GM12864 (cell line): ENCODE measurements around the gene PODXL2.

Source experiments
- DNase-seq: peaks from one replicate; pipeline ENCODE4 v3.0.0-alpha.2; 2011; ENCODE audit warnings: low read depth
- H3K4me3 ChIP-seq: 2 replicates; pipeline ENCODE4 v1.5.1; 2011; ENCODE audit warnings: mild to moderate bottlenecking, low read depth, low read length, control low read depth
- TF ChIP-seq, protein P1 (sequence below): IDR thresholded peaks from 2 replicates; pipeline ENCODE4 v1.5.1; 2011; ENCODE audit warnings: low read depth, mild to moderate bottlenecking, moderate library complexity, low read length, control low read depth, inconsistent platforms; ENCODE audit errors: missing control alignments

The PODXL2 gene

DNA sequence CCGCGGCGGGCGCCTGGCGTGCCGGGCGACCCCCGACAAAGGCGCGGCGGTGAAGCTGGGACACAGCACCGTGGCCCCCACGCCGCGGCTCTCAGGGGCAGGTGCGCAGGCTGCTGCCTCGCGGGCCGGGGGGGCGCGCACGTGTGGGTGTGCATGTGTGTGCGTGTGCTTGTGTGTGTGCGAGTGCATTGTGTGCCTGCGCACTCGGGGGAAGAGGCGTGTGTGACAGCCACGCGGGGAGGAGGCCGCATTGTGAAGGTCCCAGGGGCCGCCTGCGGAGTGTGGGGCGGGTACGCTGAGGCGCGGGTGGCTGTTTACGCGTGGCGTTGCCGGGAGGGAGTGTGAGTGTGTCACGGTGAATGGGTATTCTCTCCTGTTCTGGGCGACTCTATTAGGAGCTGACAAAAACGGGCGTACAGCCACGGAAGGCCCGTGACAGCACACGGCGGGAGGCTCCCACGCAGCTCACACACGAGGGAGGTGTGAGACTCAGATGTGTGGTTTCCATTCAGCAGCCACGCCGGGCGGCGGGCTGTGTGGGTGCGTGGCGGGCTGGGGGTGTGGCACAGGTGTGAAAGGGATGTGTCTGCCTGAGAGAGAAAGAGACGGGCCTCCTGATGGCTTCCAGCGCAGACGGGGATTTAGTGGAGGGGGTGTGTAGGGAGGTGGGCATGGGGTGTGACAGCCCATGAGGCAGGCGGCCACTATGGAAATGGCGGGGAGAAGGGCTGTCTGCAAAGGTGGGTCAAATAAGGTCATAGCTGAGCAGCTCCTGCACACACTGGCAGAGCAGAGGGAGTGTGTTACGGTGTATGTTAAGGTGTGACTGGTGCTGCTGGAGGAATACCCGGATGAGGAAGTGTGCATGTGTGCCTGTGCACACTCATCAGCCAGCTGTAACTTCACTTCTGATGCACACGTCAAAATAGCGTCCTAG lies 750 bp downstream of the PODXL2 start:
- TF ChIP-seq, protein P1, sequence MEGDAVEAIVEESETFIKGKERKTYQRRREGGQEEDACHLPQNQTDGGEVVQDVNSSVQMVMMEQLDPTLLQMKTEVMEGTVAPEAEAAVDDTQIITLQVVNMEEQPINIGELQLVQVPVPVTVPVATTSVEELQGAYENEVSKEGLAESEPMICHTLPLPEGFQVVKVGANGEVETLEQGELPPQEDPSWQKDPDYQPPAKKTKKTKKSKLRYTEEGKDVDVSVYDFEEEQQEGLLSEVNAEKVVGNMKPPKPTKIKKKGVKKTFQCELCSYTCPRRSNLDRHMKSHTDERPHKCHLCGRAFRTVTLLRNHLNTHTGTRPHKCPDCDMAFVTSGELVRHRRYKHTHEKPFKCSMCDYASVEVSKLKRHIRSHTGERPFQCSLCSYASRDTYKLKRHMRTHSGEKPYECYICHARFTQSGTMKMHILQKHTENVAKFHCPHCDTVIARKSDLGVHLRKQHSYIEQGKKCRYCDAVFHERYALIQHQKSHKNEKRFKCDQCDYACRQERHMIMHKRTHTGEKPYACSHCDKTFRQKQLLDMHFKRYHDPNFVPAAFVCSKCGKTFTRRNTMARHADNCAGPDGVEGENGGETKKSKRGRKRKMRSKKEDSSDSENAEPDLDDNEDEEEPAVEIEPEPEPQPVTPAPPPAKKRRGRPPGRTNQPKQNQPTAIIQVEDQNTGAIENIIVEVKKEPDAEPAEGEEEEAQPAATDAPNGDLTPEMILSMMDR = no peak
- DNase-seq = peak; percentile 36
- peak overlapping the region; percentile 66 for H3K4me3 ChIP-seq

DNA sequence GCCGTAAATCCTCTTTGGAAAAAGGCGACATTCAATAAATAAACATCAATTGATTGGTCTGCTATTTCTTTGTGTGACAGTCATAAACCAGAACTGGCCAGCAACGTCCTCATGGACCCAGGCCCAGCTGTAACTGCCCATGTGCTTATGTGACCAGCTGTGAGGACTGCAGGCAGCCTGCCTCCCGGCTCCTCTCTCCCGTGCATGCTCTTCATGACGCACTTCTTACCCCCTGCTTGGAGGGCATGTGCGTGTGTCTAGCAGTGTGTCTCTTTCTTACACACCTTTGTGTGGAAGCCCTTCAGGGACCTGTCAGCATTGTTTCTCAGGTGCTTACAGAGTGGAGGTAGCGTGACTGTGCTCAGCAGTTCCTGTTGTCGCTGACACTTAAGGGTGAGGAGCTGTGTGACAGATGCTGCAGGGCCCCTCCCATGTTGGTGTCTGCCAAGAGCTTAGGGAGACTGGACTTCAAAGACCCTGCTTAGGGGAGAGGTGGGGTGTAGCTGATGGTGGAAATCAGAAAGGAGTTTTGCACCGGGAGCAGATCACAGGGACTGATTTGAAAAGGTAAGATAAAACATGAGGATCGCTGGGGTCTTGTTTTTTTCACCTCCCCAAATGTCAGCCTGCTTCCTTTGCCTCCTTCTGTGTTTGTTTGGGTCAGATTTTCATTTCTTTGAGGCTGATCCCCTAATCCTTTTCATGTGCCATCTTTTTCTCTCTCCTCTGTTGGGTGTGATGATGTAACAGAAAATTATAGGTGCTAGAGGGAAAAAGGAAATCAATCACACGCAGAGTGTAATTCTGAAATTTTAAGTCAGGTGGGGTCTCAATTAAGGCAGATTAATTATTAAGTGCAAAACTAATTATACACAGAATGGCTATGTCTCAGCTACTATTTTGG lies 2.1 kb downstream of the PODXL2 start:
- H3K4me3 ChIP-seq = no peak overlapping the region
- no peak for DNase-seq
- TF ChIP-seq, protein P1 = no peak

DNA sequence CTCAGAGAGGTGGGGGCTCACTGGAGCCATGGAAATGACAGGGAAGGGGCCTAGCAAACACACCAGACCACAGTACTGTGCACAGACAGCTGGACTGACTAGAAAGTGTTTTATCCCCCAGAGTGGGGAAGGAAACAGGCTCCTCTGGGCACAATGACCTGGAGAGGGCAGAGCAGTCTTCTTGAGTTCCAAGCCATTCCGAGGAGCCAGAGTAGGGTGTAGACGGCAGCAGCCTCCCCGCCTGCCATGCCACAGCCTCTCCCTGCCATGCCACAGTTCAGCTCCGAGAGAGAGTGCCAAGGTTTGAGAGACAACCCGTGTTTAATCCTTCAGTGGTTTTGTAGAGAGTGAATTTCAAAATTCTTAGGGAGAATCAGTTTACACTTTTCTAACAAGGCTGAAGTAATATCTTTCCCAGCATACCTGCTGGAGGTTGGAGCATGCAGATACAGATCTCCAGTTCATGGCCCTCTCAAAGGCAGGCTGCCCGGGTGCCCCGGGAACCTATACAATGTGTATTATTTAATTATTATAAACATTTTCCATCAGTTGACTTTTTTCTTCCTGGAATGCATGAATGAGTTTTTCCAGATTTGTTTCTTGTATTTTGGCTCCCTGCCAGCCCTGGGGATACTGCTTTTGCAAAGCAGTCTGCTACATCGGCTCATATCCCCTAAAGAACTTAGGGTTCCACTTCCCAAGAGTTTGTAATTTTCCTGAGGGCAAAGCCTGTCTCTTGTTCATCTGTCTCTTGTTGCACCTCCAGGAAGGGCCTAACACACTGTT lies 3.2 kb downstream of the PODXL2 start:
- H3K4me3 ChIP-seq = no peak overlapping the region
- DNase-seq = no peak
- TF ChIP-seq, protein P1 = no peak

DNA sequence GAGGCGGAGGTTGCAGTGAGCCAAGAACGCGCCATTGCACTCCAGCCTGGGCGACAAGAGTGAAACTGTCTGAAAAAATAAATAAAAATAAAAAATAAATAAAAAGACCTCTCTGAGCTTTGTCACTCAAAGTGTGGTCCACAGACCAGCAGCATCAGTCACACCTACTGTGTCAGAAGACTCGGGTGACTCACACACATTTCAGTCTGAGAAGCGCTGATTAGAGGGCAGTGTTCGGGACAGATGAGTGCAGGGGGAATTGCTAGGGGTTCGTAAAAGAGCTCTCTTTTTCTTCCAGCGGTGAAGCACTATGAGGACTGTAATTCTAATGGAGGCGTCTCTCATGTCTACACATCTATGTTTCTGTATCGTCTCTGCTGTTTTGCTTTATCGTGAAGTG lies 5.7 kb downstream of the PODXL2 start:
- no peak for DNase-seq
- TF ChIP-seq, protein P1 = no peak
- H3K4me3 ChIP-seq = no peak overlapping the region

DNA sequence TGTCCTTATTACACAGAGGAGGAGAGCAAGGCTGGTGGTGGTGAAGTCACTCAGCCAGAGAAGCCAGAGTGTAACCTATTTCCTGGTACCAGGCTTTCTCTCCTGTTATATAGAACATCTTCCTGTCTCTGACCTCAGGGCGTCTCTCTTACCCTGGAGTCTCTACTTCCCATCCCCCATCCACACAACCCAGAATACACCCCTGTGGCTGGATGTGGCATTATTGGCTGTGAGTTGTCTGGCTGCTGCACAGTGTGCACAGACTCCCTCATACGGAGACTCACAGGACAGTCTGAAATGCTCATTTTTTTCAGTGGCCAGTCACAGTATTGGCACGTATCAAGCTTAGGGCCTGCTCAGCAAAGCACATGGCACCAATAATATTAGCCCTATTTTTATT lies 8.6 kb downstream of the PODXL2 start:
- no peak for DNase-seq
- TF ChIP-seq, protein P1 = peak; percentile 14
- no peak overlapping the region for H3K4me3 ChIP-seq

DNA sequence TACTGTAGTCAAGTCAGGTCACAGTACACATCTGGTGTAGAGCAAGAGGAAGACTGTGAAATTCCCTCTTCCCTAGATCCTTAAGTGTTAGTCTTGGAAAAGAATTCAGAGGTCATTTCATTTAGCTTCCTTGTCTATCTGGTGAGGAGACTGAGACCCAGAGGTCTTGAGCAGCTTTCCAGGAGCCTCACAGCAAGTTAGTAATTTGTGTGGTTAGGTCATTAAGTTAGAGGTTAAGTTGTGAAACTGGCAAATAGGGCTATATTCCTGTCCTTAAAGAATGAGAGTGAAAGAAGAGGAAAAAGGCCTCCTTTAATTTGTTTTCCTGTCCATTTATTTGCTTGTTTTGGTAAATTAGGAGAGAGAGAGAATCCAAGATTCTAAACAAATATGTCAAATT lies 9.0 kb downstream of the PODXL2 start:
- H3K4me3 ChIP-seq = no peak overlapping the region
- TF ChIP-seq, protein P1 = no peak

More for the DNA sequence above, 9.0 kb downstream of the PODXL2 start:
- no peak for DNase-seq
